Stimulated activated naive CD4-positive, alpha-beta T cell (primary cell): ENCODE data around the gene TMC8.

Source experiments
- DNase-seq, 6 experiments: peaks; one replicate each; lab custom pipeline; 2025; lab: John Stamatoyannopoulos, UW

The TMC8 gene

GRCh38 chr17:78110363-78111015 is 20.1 kb upstream of the TMC8 start:
- peak in 1 of 6 experiments; percentile 22 for DNase-seq

GRCh38 chr17:78111016-78111726 is 19.4 kb upstream of the TMC8 start:
- no peak for DNase-seq

GRCh38 chr17:78111727-78112517 is 18.6 kb upstream of the TMC8 start:
- DNase-seq, result no peak

- DNase-seq, result peak; percentile 47 to 79 (median 73)
Measured at GRCh38 chr17:78112518-78113471, 17.8 kb upstream of the TMC8 start.

GRCh38 chr17:78113804-78114785 is 16.5 kb upstream of the TMC8 start:
- DNase-seq, result peak in 2 of 6 experiments; percentile 16 to 44

DNA sequence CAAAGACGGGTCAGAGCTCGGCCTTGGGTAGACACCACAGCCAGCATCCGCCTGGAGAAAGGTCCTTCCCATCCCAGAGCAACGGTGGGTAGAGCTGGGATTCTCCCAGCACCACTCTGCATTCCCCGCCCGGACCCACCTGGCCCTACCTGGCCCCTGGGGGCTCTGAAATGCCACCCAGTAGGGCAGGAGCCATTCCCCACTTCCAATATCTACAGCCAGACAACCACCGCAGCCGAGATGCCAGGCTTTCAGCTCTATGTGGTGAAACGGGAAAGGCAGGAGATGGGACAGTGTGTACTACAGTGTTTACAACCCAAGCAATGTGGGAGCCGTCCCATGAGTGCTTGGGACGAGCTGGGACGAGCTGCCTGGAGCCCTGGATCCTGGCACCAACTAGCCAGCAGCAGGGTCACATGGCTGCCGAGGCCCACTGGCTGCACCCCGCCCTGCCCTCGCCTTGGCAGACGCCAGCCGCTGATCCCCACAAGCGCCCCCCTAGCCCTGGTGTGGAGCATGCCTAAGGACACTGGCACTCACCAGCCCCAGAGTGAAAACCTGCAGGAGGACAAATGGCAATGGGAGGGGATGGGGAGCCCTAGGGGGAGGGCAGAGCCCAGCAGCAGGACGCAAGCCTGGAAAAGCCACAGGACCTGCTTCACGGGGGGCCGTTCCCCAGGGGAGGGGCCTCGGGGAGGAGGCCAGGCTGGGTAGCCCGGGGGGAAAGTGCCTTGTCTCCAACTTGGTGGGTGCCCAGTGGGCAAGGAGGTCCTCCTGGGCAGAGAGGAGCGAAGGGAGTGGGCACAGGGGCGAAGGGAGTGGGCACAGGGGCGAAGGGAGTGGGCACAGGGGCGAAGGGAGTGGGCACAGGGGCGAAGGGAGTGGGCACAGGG is 15.5 kb upstream of the TMC8 start:
- DNase-seq, result peak in 1 of 6 experiments; percentile 21

DNA sequence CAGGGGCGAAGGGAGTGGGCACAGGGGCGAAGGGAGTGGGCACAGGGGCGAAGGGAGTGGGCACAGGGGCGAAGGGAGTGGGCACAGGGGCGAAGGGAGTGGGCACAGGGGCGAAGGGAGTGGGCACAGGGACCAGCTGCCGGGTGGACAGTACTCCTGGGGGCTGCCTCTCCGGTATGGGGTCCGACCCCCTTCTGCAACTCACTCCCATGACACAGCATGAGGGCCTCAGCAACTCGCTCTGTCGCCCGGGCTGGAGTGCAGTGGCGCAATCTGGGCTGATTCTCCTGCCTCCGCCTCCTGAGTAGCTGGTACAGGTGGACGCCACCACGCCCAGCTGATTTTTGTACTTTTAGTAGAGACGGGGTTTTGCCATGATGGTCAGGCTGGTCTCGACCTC is 14.8 kb upstream of the TMC8 start:
- peak in 1 of 6 experiments; percentile 11 for DNase-seq

DNA sequence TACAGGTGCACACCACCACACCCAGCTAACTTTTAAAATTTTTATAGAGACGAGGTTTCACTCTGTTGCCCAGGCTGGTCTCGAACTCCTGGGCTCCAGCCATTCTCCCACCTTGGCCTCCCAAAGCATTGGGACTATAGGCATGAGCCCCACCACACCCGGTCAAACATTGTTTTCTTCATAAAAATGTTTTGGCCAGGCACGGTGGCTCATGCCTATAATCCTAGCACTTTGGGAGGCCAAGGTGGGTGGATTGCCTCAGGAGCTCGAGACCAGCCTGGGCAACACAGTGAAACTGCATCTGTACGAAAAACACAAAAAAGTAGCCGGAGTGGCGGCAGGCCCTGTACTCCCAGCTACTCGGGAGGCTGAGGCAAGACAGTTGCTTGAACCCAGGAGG is 14.2 kb upstream of the TMC8 start:
- no peak for DNase-seq

DNA sequence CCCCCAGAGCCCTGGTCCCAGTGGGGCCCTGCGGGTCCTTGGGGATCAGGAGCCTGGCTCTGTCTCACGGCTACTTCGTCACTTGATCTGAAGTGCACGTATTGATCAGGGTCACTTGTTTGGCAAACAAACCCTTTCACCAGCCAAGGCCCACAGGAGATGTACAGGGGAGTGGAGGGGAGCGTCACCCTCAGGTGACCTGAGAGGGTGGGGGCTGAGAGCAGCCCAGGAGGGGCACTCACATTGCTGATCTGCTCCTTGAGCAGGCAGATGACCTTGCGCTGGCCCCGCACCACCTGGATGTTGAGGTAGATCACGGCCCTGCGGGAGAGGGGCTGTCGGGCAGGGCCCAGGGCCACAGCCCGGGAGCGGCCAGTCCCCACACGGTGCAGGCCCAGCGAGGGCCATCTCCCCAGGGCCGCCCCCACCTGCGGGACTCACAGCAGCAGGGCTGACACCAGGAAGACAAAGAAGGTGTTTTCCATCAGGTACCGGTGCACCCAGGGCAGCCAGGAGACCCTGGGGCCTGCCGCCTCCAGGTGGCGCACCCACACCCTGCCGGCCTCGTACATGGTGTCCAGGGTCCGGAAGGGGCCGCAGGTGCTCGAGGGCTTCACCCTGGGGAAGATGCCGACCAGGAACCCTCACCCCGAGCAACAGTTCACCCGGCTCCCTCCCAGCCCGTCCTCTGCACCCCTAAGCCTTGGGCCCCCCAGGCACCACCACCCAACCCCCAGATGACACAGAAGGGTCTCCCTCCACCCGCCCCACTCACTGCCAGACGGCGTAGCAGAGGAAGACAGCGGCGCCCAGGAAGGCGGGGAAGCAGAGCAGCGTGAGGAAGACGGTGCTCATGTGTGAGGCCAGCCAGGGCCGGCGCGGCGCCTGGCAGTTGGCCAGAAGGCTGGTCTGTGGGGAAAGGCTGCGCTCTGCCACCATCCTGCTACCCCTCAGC is 13.3 kb upstream of the TMC8 start:
- peak in 3 of 6 experiments; percentile 27 to 43 (median 32) for DNase-seq

- DNase-seq, result no peak
Measured at GRCh38 chr17:78118801-78119241, 11.8 kb upstream of the TMC8 start.

- no peak for DNase-seq
Measured at GRCh38 chr17:78120537-78120936, 10.0 kb upstream of the TMC8 start.

GRCh38 chr17:78120971-78121800 is 9.4 kb upstream of the TMC8 start:
- peak; percentile 44 to 86 (median 66) for DNase-seq

GRCh38 chr17:78121801-78122215 is 8.8 kb upstream of the TMC8 start:
- DNase-seq, result peak in 3 of 6 experiments; percentile 57 to 74 (median 57)

GRCh38 chr17:78122216-78122930 is 8.2 kb upstream of the TMC8 start:
- peak in 2 of 6 experiments; percentile 49 to 59 for DNase-seq

GRCh38 chr17:78122931-78123249 is 7.7 kb upstream of the TMC8 start:
- DNase-seq, result peak in 1 of 6 experiments; percentile 30

DNA sequence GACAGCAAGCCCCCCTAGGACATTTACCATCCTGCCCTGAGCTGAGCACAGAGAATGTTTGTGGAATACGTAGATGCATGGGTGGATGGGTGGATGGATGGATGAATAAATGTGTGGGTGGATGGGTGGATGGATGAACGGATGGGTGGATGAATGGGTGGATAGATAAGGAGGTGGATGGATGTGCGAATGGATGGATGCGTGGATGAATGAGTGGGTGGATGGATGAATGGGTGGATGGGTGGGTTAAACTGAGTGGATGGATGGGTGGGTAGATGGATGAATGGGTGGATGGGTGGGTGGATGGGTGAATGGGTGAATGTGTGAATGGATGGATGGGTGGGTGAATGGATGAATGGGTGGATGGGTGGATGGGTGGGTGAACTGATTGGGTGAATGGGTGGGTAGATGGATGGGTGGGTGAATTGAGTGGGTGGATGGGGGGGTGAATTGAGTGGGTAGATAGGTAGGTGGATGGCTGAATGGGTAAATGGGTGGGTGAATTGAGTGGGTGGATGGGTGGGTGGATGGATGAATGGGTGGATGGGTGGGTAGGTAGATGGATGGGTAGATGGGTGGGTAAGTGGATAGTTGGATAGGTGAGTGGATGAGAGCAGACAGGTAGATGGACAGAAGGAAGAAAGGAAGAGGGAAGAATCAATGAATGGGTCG is 7.2 kb upstream of the TMC8 start:
- no peak for DNase-seq
